Right renal pelvis (tissue), 4 donors: ENCODE data around the gene PDLIM1. TPM values are rescaled to one million over a fixed set of nuclear protein-coding genes. Genes with fewer than 3 reads are reported as not detected.
"Not testable (repeated sequence)": the region's sequence is repeated elsewhere in the genome, so short reads cannot be mapped to it uniquely, and the experiment has no call there.

Source experiments
- DNase-seq, 4 donors: peaks; one replicate each; pipeline ENCODE4 v3.0.0-alpha.2; 2013; ENCODE audit warnings: low read depth in 4 of 4, low spot score in 3 of 4, missing footprints in 1 of 4
- polyA plus RNA-seq, 4 donors: library from polyadenylated mRNA; unstranded; fragments of 120-200 nt; gene quantifications; one replicate each; pipeline ENCODE4 v1.2.1, GENCODE V29; 2013; ENCODE audit not compliant: insufficient read length in 4 of 4

PDLIM1 gene
- polyA plus RNA-seq, 4 donors = 71.1 to 94.4 (median 80.6) TPM

- no peak for DNase-seq
These were observed 45.3 kb downstream of the PDLIM1 start for GRCh38 chr10:95245425-95246055.

DNA sequence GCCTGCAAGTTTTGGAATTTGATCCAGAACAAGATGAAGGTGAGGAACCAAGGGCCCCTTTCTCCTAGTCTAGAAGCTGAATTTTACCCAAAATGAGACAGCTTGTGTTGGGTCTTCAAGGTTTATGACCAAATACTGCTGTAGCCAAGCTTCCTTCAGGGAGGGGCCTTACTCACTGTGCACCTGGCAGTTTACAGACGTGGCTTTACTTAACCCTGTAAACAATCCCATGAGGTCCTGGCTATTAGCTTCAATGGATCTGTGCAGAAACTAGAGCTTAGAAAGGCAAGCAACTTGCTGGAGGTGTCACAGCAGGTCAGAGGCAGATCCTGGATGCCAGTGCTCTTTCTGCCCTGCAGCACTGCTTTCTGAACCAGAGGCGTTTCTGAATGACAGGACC lies 46.7 kb downstream of the PDLIM1 start:
- no peak for DNase-seq

DNA sequence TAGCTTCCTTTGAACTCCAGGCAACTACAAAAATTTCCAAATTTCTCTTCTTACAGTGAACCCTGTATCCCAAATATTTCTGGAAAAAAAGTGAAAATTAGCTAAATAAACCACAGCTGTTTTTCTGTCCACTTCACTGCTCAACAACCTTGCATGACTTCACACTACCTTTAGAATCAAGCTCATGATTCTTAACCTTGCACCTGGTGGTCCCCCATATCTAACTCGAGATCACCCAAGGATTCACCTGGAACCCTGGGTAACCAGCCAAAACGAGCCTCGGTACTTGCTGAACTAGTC lies 47.5 kb downstream of the PDLIM1 start:
- no peak for DNase-seq

- no peak for DNase-seq
These were observed 48.1 kb downstream of the PDLIM1 start for GRCh38 chr10:95242581-95243317.

GRCh38 chr10:95241533-95241932 lies 49.3 kb downstream of the PDLIM1 start:
- DNase-seq = no peak

DNA sequence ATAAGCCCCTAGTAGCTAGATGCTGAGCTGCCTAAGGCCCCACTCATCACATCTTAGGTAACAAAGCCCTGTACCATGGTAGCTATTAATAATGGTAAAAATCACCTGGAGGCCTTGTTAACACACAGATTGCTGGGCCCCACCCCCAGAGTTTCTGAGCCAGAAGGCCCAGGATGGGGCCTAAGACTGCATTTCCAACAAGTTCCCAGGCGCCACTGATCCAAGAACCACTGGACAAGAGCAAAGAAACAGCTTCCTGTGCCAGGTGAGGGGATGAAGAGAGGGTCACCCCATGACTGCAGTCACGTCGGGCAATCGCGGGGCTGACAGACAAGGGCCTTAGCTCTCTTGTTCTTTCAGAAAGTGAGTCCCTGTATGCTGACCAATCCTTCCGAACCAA lies 50.0 kb downstream of the PDLIM1 start:
- DNase-seq = no peak

DNA sequence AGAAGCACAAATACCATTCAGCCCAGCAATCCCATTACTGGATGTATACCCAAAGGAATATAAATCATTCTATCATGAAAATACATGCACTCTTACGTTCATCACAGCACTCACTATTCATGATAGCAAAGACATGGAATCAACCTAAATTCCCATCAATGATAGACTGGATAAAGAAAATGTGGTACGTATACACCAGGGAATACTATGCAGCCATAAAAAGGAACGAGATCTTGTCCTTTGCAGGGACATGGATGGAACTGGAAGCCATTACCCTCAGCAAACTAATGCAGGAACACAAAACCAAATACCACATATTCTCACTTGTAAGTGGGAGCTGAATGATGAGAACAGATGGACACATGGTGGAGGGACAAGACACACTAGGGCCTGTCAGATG lies 50.7 kb downstream of the PDLIM1 start:
- DNase-seq = not testable (repeated sequence)

- DNase-seq = no peak
These were observed 53.2 kb downstream of the PDLIM1 start for GRCh38 chr10:95237376-95238170.

DNA sequence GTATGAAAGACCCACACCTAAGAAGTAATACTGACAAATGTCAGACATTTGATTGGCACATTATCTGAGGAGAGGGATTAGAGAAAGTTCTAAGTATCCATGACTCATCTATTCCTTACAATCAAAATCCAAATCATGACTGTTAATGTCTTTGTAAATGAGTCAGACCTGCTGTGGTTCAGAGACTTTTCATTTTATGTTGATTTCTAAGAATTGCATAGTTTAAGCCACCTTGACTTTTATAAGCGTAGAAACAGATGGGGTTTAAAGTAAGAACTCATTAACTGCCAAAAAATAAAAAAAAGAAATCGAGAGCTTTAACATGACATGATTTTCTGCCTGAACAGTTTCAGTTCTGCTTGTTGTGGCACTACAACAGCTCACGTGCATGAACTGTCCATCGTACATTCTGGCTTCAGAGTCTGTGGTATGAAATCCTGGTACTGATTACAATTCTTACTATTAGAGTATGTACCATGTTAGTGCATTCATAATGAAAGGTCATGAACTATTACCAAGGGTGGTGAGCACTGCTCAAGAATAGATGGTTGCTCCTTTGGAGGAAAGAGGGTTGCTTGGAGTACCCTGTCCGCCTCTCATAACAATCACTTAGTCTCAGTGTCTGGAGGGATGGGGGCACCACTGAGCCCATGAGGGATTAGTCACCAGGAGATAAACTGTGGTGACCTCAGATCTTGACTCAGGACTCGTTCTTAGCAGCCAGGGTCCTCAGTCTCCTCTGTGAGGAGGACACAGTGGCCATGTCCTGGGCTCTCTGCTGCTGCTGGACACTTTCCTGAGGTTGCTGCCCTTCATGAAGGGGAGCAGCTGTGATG lies 54.5 kb downstream of the PDLIM1 start:
- DNase-seq = no peak

GRCh38 chr10:95235676-95236067 lies 55.1 kb downstream of the PDLIM1 start:
- DNase-seq = no peak

DNA sequence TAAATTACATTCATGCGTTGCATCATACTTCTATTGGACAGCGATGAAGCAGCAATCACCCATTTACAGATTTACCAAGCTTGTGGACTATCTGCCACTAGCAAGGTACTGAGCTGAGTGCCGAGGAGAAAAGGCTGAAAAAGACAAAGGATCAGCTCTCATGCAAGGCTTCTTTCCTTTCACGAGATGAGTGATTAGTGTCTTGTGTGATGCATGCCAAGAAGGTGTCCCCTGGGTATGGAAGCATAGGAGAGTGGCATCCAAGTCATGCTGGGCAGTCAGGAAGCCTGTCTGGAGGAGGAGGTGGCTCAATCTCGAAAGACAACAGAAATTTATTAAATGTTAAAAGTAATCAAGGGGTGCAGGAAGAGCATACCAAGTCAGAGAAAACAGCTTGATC lies 55.9 kb downstream of the PDLIM1 start:
- no peak for DNase-seq

GRCh38 chr10:95233377-95234034 lies 57.3 kb downstream of the PDLIM1 start:
- DNase-seq = no peak

- DNase-seq = peak in 1 of 4 donors; percentile 36
These were observed 59.9 kb downstream of the PDLIM1 start for GRCh38 chr10:95230677-95231586.

DNA sequence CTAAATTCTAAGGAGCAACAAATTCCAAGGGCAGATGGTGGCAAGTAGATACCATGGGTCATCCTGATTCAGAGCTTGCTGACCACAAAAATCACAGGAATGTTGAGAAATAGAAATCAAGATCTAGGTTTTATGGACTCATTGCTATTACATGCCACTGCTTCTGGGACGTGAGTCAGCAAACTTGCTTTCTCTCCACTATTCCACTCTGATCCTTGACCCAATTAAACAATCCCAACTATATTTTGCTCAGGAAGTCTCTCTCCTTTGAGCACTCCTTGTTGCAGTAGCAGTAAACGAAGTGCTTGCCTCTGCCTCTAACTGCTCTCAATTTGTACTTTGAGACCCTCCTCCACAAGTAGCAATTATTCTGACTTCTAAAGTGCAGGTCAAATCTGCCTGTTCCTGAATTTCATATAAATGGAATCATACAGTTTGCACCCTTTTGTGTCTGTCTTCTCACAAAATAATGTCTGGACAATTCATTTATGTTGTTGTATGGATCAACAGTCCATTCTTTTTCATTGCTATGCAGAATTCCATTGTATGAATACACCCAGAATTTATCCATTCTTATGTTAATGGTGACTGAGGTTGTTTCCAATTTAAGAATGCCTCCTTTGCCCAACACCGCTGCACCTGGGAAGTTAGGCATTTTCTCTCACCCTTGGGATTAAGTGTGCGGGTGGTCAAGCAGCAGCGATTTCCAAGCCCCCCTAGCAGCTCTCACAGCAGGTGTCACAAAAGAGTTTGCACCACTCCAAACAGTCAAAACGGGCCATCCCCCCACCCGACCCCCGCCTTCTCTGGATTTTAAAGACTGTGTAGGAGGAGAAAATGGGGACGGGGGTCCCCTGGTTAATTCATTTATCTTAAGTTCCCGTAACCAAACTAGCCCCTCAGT lies 60.8 kb downstream of the PDLIM1 start:
- no peak for DNase-seq

DNA sequence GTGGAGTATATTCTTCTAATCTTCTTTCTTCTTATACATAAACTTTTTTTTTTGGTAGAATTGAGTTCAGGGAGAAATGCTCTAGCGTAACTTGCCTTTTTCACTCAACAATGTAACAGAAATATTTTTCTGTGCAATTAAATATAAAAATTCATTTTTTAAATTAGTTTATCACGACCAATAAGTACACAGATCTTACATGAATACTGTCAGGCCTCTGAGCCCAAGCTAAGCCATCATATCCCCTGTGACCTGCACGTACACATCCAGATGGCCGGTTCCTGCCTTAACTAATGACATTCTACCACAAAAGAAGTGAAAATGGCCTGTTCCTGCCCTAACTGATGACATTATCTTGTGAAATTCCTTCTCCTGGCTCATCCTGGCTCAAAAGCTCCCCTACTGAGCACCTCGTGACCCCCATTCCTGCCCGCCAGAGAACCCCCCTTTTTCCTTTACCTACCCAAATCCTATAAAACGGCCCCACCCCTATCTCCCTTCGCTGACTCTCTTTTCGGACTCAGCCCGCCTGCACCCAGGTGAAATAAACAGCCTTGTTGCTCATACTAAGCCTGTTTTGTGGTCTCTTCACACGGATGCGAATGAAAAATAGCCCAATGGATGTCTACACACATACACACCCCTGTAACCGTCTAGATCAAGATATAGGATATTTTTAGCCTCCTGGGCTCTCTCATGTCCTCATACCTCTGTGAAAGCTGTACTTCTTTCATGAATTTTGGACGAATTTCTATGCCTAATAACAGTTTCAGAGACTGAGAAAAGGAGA lies 61.7 kb downstream of the PDLIM1 start:
- DNase-seq = not testable (repeated sequence)

- no peak for DNase-seq
These were observed 65.7 kb downstream of the PDLIM1 start for GRCh38 chr10:95225136-95225535.

- DNase-seq = no peak
These were observed 69.7 kb downstream of the PDLIM1 start for GRCh38 chr10:95221124-95221523.

GRCh38 chr10:95220539-95220938 lies 70.3 kb downstream of the PDLIM1 start:
- DNase-seq = no peak
